HL-60/S4 treated with retinoic acid at 250 ng/mL for 4 days and 3 days (cell line): ENCODE results near the gene TRIM67.

Experiments
- in situ Hi-C: fragments of 300-500 bp; cut with MboI; formaldehyde crosslinking; loops from 2 replicates; pipeline ENCODE4 v1.7.0; 2022; ENCODE audit warnings: low sequenced_read_pairs

Gene TRIM67

GRCh38 chr1:231182317-231182716, 20.5 kb downstream of the TRIM67 start:
- in situ Hi-C loops = no loop called here

DNA sequence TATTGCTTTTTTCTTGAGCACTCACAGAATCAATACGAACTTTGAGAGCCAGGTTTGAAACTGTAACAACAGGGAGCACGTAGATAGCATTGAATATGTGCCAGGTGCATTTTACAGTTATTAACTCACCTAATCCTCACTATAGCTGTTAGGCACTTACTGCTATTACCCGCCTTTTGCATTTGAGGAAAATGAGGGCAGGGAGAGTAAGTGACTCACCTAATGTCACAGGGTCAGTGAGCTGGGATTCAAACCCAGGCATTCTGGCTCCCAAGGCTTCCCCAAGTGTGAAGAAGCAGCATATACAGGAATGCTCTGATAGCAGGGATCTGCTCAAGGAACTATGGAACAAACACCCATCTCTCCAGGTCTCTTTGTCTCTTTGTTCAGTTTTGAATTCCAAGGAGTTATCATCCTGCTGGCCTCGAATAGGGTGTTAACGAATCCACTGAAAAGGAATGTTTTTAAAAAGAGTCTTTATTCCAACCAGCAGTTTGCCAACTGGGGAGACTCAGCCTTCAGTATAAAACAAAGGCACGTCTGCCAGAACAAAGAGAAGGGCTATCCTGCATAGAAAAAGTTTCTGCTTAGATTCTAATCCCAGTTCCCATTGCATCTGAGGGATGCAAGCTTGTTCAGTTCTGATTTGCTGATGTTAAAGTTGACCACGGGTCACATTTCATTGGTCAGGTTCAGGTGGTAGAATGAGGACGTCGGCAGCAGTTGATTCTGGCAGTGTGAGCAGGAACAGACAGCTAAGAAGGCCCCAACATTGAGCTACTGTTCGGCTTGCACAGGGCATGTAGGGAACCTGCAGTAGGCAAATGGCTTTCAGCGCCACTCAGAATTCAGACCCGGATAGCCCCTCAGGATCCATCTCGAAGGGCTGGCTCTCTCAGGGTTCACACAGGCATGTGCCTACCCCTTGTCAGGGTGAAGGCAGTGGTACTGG, 22.1 kb downstream of the TRIM67 start:
- in situ Hi-C loops = no loop called here

GRCh38 chr1:231184891-231185290, 23.0 kb downstream of the TRIM67 start:
- in situ Hi-C loops = no loop called here

DNA sequence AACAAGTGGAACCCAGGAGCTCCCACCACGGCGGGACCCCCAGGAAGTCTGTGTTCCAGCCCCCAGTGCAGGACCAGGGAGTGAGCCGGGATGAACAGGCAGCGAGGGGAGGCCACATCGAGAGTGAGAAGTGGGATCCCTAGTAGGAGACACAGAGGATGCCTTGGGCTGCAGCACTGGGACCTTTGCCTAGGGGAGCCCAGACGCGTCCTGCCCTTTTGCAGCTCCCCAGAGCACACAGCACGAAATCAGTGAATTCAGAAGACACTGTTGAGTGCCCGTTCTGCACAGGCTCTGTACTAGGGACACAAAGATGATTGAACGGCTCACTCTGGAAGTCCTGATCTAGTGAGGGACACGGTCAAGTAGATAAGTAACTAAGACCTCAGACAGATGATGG, 23.5 kb downstream of the TRIM67 start:
- in situ Hi-C loops = no loop called here

DNA sequence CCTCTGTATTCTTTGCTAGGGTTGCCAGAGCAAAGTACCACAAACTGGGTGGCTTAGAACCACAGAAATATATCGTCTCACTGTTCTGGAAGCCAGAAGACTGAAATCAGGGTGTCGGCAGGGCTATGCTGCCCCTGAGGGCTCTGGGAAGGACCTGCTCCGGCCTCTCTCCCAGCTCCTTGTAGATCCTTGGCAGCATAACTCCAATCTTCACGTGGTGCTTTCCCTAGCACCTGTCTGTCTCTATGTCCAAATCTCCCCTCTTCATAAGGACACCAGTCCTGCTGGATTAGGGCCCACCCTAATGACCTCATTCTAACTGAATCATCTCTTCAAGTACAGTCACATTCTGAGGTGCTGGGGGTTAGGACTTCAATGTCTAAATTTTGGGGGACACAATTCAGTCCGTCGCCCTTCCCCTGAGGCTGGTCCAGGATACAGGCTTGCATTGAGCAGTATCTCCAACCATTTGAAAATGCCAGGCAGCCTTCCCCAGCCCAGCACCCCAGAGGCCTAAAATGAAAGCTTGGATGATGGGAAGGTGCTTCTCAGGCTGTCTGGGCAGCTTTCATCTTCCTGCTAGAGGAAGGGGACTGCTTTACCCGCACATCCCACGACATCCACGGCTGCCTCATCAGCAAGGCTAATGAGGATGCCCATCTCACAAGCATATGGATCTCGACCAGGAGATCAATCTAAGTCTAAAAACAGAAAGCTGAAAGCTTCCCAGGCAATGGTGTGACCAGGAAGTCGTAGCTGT, 24.7 kb downstream of the TRIM67 start:
- in situ Hi-C loops = no loop called here

- in situ Hi-C loops = no loop called here
Observed at GRCh38 chr1:231187571-231187970, 25.7 kb downstream of the TRIM67 start.

DNA sequence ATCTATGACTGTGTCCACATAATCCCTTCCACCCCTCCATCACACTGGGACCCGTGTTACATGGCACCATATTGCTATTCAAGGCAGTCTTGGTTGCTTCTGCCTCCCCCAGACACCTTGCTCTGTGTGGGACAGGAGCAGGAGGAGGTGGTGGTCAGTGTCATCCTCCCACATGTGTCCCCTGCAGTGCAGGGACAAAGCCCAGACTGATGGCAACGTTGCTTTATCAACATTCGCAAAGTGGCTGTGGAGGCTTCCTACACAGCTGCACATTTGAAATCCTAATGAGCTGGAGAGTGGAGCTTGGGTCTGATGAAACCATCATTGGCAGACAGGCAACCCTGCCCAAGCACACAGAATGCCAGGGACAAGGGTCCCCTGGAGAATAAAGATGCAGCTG, 26.2 kb downstream of the TRIM67 start:
- in situ Hi-C loops = no loop called here

DNA sequence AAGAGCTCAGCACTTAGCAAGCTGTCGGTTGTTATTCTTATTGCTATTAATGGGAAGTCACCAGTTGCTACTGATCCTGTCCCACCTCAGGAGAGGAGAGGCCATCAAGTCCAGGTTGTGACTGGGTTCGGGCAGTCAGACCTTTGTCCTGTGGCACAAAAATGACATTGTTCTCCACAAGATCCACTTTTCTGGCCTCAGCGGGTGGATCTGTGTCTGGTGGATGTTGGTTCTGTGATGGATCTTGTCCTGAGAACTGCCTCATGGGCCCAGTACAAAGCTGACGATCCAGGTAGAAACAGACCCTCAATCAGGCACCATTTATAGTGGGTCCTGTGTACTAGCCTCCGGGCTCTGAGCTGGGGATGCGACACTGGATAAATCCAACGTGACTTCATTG, 26.9 kb downstream of the TRIM67 start:
- in situ Hi-C loops = no loop called here

- in situ Hi-C loops = no loop called here
Observed at GRCh38 chr1:231189683-231190270, 27.9 kb downstream of the TRIM67 start.

DNA sequence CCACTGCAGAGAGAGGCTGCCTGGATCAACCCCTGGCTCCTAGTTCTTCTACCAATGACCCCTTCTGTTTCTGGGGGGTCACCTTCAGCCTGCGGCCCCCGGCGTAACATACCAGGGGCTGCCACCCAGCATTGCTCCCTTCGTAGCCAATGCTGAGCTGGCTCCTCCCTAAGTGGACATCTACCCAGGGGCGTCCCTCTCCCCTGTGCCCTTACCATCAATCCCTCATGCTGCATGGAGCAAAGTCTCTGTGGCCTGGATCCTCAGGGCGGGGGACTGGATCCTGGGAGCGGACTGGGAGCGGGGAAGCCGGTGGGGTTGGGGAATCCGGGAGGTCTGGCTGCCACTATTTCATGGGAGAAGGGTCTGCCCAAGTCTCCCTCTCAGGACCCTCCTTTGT, 28.6 kb downstream of the TRIM67 start:
- in situ Hi-C loops = no loop called here

GRCh38 chr1:231192620-231193163, 30.8 kb downstream of the TRIM67 start:
- in situ Hi-C loops = no loop called here

DNA sequence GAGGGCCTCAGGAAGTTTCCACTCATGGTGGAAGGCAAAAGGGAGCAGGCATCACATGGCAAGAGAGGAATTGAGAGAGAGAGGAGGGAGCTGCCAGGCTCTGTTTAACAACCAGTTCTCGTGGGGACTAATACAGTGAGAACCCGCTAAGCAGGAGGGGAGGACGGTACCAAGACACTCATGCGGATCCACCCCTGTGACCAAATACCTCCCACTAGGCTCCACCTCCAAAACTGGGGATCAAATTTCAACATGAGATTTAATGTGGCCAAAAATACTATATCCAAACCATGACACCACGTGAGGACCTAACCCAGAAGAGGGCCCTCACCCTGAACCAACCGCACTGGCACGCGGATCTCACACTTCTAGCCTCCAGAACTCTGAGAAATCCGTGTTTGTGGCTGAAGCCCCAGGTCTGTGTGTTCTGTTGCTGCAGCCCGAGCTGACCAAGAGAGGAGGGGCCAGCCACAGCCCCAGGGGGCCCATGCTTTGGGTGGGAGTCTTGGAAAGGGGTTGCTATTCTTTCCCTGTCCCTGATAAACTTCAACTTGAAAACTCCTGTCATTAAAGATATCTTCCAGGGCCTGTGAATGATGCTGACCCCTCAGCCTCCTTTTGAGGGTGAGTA, 32.0 kb downstream of the TRIM67 start:
- in situ Hi-C loops = no loop called here

DNA sequence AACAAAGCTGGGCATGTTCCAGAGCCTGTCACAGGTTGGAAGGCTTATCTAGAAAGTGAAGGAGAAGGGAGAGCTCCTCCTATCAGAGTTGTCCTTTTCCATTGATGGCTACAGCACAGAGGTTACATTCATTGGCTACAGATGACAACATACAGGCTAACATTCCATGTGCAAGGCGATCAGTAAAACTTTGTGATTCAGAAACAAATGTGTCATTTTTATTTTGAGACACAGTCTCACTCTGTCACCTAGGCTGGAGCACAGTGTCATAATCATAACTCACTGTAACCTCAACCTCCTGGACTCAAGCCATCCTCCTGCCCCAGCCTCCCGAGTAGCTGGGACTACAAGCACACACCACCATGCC, 32.6 kb downstream of the TRIM67 start:
- in situ Hi-C loops = no loop called here

GRCh38 chr1:231194843-231195516, 33.1 kb downstream of the TRIM67 start:
- in situ Hi-C loops = no loop called here

DNA sequence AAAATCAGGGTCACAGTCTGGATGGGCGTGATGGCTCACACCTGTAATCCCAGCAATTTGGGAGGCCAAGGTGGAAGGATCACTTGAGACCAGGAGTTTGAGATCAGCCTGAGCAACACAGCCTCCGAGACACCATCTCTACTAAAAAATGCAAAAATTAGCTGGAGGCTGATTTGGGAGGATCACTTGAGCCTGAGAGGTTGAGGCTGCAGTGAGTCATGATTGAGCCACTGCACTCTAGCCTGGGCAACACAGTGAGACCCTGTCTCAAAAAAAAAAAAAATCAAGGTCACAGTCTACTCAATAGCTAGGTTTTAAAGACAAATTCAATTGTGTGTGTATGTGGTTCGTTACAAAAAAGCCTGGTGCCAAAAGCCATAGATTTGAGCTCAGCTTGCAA, 34.4 kb downstream of the TRIM67 start:
- in situ Hi-C loops = no loop called here

GRCh38 chr1:231196728-231197127, 34.9 kb downstream of the TRIM67 start:
- in situ Hi-C loops = no loop called here

DNA sequence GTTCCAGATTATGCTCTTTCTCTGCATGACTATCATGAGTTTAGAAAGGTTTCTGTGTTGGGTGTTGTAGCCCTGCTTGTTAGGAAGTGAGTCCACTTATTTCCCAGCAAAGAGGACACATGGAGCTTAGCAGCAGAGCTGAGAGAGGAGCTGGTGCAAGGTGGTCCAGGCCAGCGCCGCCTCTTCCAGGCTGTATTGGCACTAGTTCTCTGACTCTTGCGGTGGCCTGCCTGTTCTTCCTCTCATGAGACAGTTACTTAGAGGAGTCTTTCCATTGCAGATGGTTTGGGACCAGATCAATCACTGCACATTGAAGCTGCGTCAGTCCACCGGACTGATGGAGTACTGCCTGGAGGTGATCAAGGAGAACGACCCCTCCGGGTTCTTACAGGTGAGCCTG, 38.0 kb downstream of the TRIM67 start:
- in situ Hi-C loops = no loop called here

- in situ Hi-C loops = no loop called here
Observed at GRCh38 chr1:231200388-231201031, 38.7 kb downstream of the TRIM67 start.

- in situ Hi-C loops = no loop called here
Observed at GRCh38 chr1:231201375-231201978, 39.6 kb downstream of the TRIM67 start.
